ENCODE measurements around the gene IL15RA. TPM values are rescaled to one million over a fixed set of nuclear protein-coding genes. Genes with fewer than 3 reads are reported as not detected.

Gene IL15RA
- total and polyA plus RNA-seq, 2 experiments from 2014 or later = 4.0 to 7.0 TPM

DNA sequence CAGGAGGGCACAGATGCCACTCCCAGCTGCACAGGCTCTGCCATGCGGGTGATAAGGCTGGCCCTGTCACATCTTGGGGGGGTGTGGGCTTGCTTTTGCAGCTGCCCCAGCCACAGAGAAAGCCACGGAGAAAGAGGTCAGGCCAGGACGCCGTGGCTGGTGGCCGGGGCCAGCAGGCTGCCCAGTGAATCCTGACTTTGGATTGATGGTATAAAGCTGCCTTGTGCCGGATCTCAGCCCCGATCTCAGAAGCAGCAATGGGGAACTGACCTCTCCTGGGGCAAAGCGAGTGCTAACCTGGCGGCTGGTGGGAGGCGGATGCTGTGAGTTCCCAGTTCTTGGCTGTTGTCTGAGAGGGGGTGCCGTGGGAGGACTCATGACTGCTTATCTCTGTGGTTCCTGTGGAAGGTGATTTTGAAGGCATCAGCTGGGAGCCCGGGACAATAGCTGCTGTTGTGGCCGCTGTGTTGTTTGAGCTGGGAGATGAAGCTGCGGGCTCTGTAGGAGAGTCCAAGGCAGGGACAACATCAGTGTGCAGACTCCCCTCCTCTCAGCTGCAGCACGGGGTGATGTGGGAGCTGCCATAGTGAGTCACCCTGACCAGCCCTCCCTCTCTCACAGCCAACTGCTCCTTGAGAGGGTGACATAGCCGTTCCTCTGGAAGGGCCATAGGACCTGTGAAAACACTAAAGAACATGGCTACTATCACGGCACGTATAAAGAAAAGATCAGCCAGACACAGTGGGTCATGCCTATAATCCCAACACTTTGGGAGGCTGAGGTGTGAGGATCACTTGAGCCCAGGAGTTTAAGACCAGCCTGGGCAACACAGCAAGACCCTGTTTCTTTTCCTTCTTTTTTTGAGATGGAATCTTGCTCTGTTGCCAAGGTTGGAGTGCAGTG, 17.0 kb downstream of the IL15RA start:
- peak; percentile 21 for DNase-seq
- Histone ChIP-seq H3K9me2 (ENCODE audit: insufficient read depth) (no peaks in the 10 kb centered on the region), H2AFZ (no peak overlapping the region), H3K79me2 (ENCODE audit: insufficient read depth) (no peaks in the 10 kb centered on the region), H3K27me3 (replicated peaks; ENCODE audit: insufficient read depth) (no peaks in the 10 kb centered on the region), H3F3A (ENCODE audit: insufficient read depth) (no peaks in the 10 kb centered on the region), H3K4me1 (ENCODE audit: insufficient read depth) (no peaks in the 10 kb centered on the region), H3K9ac (no peak overlapping the region), H3K4me2 (ENCODE audit: unreplicated experiment) (no peak overlapping the region), H4K20me1 (ENCODE audit: insufficient read depth) (no peaks in the 10 kb centered on the region), H3K36me3 (ENCODE audit: low read depth) (no peaks in the 10 kb centered on the region), H3K4me3 (no peak overlapping the region), H3K9me3 (ENCODE audit: low read depth) (no peaks in the 10 kb centered on the region), H3K27ac (no peak overlapping the region)
- TF ChIP-seq EZH2phosphoT487 (IDR thresholded peaks at IDR 0.05; ENCODE audit: insufficient read depth, low read depth) = no peak
- no peak for TF ChIP-seq EZH2 (IDR thresholded peaks at IDR 0.05; ENCODE audit: insufficient read depth, poor library complexity, severe bottlenecking)
- WGBS, 2 experiments (ENCODE audit: low coverage in 1 of 2, low lambda C conversion rate in 2 of 2, missing lambda C conversion rate in 2 of 2) = 91% methylated on average over 18 of the region's 18 CpGs
- in situ Hi-C loops (cut with MboI) = no loop called here

DNA sequence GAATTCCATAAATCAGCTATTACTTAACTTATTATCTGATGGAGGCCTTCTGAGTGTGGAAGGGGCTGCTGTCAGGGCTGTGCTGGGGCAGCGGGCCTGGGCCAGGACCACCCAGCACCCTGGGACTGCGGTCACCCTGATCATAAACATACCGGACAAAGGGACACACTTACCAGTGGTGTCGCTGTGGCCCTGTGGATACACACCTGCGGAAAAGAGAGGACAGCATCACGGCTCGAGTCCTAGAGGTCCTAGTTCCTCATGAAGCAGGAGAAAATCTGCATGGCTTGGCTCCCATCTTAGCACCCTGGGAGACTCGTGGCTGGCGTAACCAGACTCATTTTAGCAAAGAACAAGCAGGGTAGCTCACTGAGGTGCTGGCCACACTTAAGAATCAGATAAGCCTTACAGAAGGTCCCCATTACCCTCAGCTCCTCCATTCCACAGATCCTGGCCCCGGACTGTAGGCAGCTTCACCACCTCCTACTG, 17.7 kb downstream of the IL15RA start:
- no peaks in the 10 kb centered on the region for H3K4me1 ChIP-seq (ENCODE audit: insufficient read depth)
- H3K9me2 ChIP-seq (ENCODE audit: insufficient read depth) = no peaks in the 10 kb centered on the region
- H2AFZ ChIP-seq = no peak overlapping the region
- H3K27me3 ChIP-seq (replicated peaks; ENCODE audit: insufficient read depth) = no peaks in the 10 kb centered on the region
- H3K9me3 ChIP-seq (ENCODE audit: low read depth) = no peaks in the 10 kb centered on the region
- TF ChIP-seq EZH2 (IDR thresholded peaks at IDR 0.05; ENCODE audit: insufficient read depth, poor library complexity, severe bottlenecking) = no peak
- no peak for TF ChIP-seq EZH2phosphoT487 (IDR thresholded peaks at IDR 0.05; ENCODE audit: insufficient read depth, low read depth)
- H3K9ac ChIP-seq = no peak overlapping the region
- WGBS, 2 experiments (ENCODE audit: low coverage in 1 of 2, low lambda C conversion rate in 2 of 2, missing lambda C conversion rate in 2 of 2) = 80 to 81% methylated on average over 10 of the region's 10 CpGs
- in situ Hi-C loops (cut with MboI) = no loop called here
- no peaks in the 10 kb centered on the region for H3F3A ChIP-seq (ENCODE audit: insufficient read depth)
- no peaks in the 10 kb centered on the region for H3K36me3 ChIP-seq (ENCODE audit: low read depth)
- no peak overlapping the region for H3K4me3 ChIP-seq
- H4K20me1 ChIP-seq (ENCODE audit: insufficient read depth) = no peaks in the 10 kb centered on the region
- H3K4me2 ChIP-seq (ENCODE audit: unreplicated experiment) = no peak overlapping the region
- no peak overlapping the region for H3K27ac ChIP-seq
- DNase-seq = no peak
- no peaks in the 10 kb centered on the region for H3K79me2 ChIP-seq (ENCODE audit: insufficient read depth)

DNA sequence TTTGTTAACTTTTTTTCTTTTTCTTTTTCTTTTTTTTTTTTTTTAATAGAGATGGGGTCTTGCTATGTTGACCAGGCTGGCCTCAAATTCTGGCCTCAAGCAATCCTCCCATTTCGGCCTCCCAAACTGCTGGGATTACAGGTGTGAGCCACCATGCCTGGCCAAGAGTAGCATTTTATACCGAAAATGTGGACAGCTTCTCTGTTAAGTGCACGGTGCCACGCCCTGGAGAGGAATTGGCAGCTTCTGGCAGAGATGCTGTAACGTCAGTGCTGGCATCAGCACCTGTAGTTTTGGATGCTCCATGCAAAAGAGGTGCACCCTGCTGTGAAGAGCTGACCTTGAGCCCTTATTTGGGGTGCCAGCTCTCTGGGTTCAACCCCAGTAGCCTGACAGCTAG, 18.2 kb downstream of the IL15RA start:
- Histone ChIP-seq H3F3A (ENCODE audit: insufficient read depth) (no peaks in the 10 kb centered on the region), H3K36me3 (ENCODE audit: low read depth) (no peaks in the 10 kb centered on the region), H3K79me2 (ENCODE audit: insufficient read depth) (no peaks in the 10 kb centered on the region), H3K9me2 (ENCODE audit: insufficient read depth) (no peaks in the 10 kb centered on the region), H2AFZ (no peak overlapping the region), H3K4me1 (ENCODE audit: insufficient read depth) (no peaks in the 10 kb centered on the region), H3K4me2 (ENCODE audit: unreplicated experiment) (no peak overlapping the region), H3K27me3 (replicated peaks; ENCODE audit: insufficient read depth) (no peaks in the 10 kb centered on the region), H4K20me1 (ENCODE audit: insufficient read depth) (no peaks in the 10 kb centered on the region), H3K9me3 (ENCODE audit: low read depth) (no peaks in the 10 kb centered on the region), H3K4me3 (no peak overlapping the region), H3K27ac (no peak overlapping the region), H3K9ac (no peak overlapping the region)
- in situ Hi-C loops (cut with MboI) = no loop called here
- WGBS, 2 experiments (ENCODE audit: low coverage in 1 of 2, low lambda C conversion rate in 2 of 2, missing lambda C conversion rate in 2 of 2) = 71 to 88% methylated on average over 5 of the region's 5 CpGs
- TF ChIP-seq EZH2phosphoT487 (IDR thresholded peaks at IDR 0.05; ENCODE audit: insufficient read depth, low read depth) (no peak), EZH2 (IDR thresholded peaks at IDR 0.05; ENCODE audit: insufficient read depth, poor library complexity, severe bottlenecking) (no peak)
- no peak for DNase-seq

DNA sequence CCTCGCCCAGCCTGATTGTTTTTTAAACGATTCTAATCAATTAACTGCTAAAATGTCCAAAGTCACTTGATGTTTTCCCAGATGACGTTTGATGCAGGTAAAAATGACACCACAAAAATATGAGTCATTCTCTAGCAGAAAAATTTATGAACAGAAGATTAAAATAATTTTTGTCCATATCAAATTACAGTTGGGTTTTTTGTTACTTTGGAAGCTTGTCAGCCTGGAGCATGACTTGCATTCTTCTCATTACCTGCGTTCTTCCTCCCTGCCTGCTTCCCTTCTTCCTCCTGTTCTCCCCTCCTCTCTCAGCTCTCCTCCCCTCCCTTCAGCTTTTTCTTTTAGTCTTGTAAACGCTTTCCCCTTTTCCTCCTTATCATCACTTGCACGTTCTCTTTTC, 18.7 kb downstream of the IL15RA start:
- H4K20me1 ChIP-seq (ENCODE audit: insufficient read depth) = no peaks in the 10 kb centered on the region
- no peaks in the 10 kb centered on the region for H3K36me3 ChIP-seq (ENCODE audit: low read depth)
- WGBS, 2 experiments (ENCODE audit: low coverage in 1 of 2, low lambda C conversion rate in 2 of 2, missing lambda C conversion rate in 2 of 2) = 70 to 74% methylated on average over 6 of the region's 6 CpGs
- in situ Hi-C loops (cut with MboI) = no loop called here
- no peak overlapping the region for H3K27ac ChIP-seq
- H3K27me3 ChIP-seq (replicated peaks; ENCODE audit: insufficient read depth) = no peaks in the 10 kb centered on the region
- no peaks in the 10 kb centered on the region for H3F3A ChIP-seq (ENCODE audit: insufficient read depth)
- no peak overlapping the region for H3K4me2 ChIP-seq (ENCODE audit: unreplicated experiment)
- no peak overlapping the region for H3K4me3 ChIP-seq
- TF ChIP-seq EZH2 (IDR thresholded peaks at IDR 0.05; ENCODE audit: insufficient read depth, poor library complexity, severe bottlenecking) (no peak), EZH2phosphoT487 (IDR thresholded peaks at IDR 0.05; ENCODE audit: insufficient read depth, low read depth) (no peak)
- no peaks in the 10 kb centered on the region for H3K79me2 ChIP-seq (ENCODE audit: insufficient read depth)
- no peak for DNase-seq
- no peaks in the 10 kb centered on the region for H3K9me3 ChIP-seq (ENCODE audit: low read depth)
- no peak overlapping the region for H2AFZ ChIP-seq
- H3K9me2 ChIP-seq (ENCODE audit: insufficient read depth) = no peaks in the 10 kb centered on the region
- H3K9ac ChIP-seq = no peak overlapping the region
- H3K4me1 ChIP-seq (ENCODE audit: insufficient read depth) = no peaks in the 10 kb centered on the region
